Activated naive CD4-positive, alpha-beta T cell treated with anti-CD3 and anti-CD28 coated beads for 36 hours (primary cell): ENCODE measurements around the gene ST3GAL6. TPM values are rescaled to one million over a fixed set of nuclear protein-coding genes. Genes with fewer than 3 reads are reported as not detected.

Experiments used
- CTCF ChIA-PET: fragments of 350-600 bp; sonication (Branson Sonifier 250); formaldehyde crosslinking; loops from one replicate; lab custom pipeline; 2021; ENCODE audit warnings: antibody characterized with exemption; lab: Charles Lee
- DNase-seq: peaks from one replicate; pipeline ENCODE4 v3.0.0-alpha.2; 2020
- H3K27ac Mint-ChIP-seq: one replicate; pipeline ENCODE4 v1.8.0; 2021; ENCODE audit warnings: mild to moderate bottlenecking, mixed read lengths
- H3K27me3 Mint-ChIP-seq: one replicate; pipeline ENCODE4 v1.8.0; 2021; ENCODE audit warnings: low read depth, mixed read lengths
- H3K36me3 Mint-ChIP-seq: one replicate; pipeline ENCODE4 v1.8.0; 2021; ENCODE audit warnings: low read depth, mixed read lengths
- H3K4me1 Mint-ChIP-seq: one replicate; pipeline ENCODE4 v1.8.0; 2021; ENCODE audit warnings: low read depth, mixed read lengths
- H3K4me3 Mint-ChIP-seq: one replicate; pipeline ENCODE4 v1.8.0; 2021; ENCODE audit warnings: mild to moderate bottlenecking, moderate library complexity, mixed read lengths
- H3K9me3 Mint-ChIP-seq: one replicate; pipeline ENCODE4 v1.8.0; 2021; ENCODE audit warnings: mixed read lengths
- intact Hi-C: fragments of 100-400 bp; cut with micrococcal nuclease; formaldehyde crosslinking; loops from one replicate; pipeline ENCODE4 v1.15.1; 2023
- total RNA-seq, 2 experiments: library from RNA; stranded (reverse); gene quantifications; one replicate each; pipeline ENCODE4 v1.2.3, GENCODE V29; 2021

The ST3GAL6 gene
- total RNA-seq, 2 experiments from 2014 or later: not detected

DNA sequence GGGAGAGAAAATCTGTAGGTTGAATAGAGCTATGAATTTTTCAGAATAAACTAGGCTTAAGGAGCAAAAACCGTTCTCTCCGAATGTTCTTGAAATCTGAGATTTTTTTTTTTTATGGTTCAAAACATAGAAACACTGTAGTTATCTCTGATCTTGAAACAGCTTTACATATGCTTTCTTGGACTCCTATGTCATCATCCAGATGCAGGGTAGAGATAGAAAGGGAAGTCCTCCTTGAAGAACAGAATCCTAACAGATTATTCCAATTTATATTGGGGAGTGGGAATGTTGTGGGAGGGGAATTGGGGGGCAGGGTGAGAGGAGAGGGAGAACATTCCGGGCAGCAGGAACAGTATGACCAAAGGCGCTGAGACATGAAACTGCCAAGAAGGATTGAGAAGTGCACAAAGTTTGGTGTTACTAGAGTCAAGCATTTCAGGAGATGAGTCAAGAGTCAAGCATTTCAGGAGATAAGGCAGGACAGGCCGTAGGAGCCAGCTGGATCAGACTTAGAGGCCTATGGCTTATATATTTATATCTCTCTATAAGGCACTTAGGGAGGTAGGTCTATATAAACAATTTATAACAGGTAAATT is 21.9 kb upstream of the ST3GAL6 start:
- DNase-seq: no peak
- Mint-ChIP-seq H3K27me3 (peaks cover 10% of the 10 kb centered on the region), H3K4me1 (no peaks in the 10 kb centered on the region), H3K9me3 (no peaks in the 10 kb centered on the region), H3K36me3 (no peaks in the 10 kb centered on the region), H3K4me3 (no peak overlapping the region), H3K27ac (no peak overlapping the region)
- CTCF ChIA-PET: no interaction called here
- intact Hi-C loops: no loop called here

DNA sequence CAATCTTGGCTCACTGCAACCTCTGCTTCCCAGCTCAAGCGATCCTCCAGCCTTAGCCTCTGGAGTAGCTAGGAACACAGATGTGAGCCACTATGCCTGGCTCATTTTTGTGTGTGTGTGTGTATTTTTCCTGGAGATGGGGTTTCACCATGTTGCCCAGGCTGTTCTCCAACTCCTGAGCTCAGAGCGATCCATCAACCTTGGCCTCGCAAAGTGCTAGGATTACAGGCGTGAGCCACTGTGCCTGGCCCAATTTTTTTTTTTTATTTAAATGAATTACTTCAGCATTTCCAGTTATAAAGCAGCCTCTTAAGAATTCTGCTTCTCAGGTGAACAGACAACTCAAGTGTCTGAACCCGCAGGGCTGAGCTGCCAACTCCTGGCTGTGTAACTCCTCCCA is 20.1 kb upstream of the ST3GAL6 start:
- no peak for DNase-seq
- intact Hi-C loops: no loop called here
- Mint-ChIP-seq H3K27ac (no peak overlapping the region), H3K4me1 (no peaks in the 10 kb centered on the region), H3K27me3 (peaks cover 5% of the 10 kb centered on the region), H3K36me3 (no peaks in the 10 kb centered on the region), H3K9me3 (no peaks in the 10 kb centered on the region), H3K4me3 (no peak overlapping the region)
- CTCF ChIA-PET: no interaction called here

DNA sequence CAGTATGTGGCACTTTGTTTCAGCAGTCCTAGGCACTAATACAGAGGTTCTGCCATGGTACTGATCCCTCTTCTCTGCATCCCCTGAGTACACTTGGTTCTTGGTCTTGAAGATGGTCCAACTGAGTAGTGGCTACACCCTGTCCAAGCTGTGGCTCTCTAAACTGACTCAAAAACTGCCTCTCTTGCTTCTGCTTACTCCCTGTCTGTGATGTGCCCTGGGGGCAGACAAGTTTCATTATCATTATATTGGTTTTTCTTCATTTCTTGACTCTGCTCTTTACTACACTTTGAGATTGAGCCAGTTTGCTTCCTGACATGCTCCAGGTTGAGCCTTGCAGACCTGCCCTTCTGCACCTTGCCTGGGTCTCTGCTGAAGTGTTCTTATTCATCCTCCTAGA is 18.9 kb upstream of the ST3GAL6 start:
- Mint-ChIP-seq H3K9me3 (no peaks in the 10 kb centered on the region), H3K4me1 (no peaks in the 10 kb centered on the region), H3K27me3 (peaks cover 5% of the 10 kb centered on the region), H3K36me3 (no peaks in the 10 kb centered on the region), H3K4me3 (no peak overlapping the region), H3K27ac (no peak overlapping the region)
- no peak for DNase-seq
- CTCF ChIA-PET: no interaction called here
- intact Hi-C loops: no loop called here

DNA sequence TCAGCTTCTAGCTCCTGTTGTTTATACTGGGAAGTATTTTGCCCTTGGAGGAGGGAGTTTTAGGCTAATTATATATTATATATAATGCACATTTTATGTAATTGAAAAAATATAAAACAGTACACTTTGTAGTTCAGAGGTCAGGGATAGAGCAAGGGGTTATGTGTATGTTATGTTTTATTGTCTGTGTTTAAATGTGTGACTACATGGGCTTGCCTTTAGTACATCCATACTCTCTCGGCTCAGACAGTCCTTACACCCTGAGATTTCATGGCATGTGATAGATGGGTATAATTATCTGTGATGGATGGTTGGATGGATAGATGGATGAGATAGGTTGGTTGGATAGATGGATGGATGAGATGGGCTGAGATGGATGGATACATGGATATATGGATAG is 17.4 kb upstream of the ST3GAL6 start:
- H3K36me3 Mint-ChIP-seq: no peaks in the 10 kb centered on the region
- no peak for DNase-seq
- peaks cover 7% of the 10 kb centered on the region for H3K27me3 Mint-ChIP-seq
- H3K4me1 Mint-ChIP-seq: no peaks in the 10 kb centered on the region
- CTCF ChIA-PET: no interaction called here
- no peak overlapping the region for H3K4me3 Mint-ChIP-seq
- intact Hi-C loops: no loop called here
- H3K27ac Mint-ChIP-seq: no peak overlapping the region
- no peaks in the 10 kb centered on the region for H3K9me3 Mint-ChIP-seq

DNA sequence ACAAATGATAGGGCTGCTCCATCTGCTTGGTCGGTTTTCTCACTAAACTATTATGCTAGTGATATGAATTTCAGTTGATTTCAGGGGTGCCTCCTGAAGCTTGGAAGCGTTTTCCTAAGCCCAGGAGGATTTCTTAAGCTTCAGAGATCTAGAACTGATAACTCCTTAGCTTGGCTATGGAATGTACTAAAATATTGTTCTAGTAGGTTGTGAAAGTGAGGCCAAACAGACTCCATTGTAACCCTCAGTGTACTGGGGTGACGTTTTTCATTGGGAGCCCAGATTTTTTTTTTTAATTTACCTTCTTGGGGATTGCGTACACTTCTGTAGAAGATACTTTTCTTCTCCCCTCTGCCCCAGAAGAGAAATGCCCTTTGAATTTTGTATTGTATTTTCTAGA is 17.0 kb upstream of the ST3GAL6 start:
- H3K27me3 Mint-ChIP-seq: peaks cover 8% of the 10 kb centered on the region
- intact Hi-C loops: no loop called here
- no peak for DNase-seq
- CTCF ChIA-PET: no interaction called here
- no peaks in the 10 kb centered on the region for H3K36me3 Mint-ChIP-seq
- no peak overlapping the region for H3K27ac Mint-ChIP-seq
- no peaks in the 10 kb centered on the region for H3K4me1 Mint-ChIP-seq
- no peaks in the 10 kb centered on the region for H3K9me3 Mint-ChIP-seq
- H3K4me3 Mint-ChIP-seq: no peak overlapping the region

DNA sequence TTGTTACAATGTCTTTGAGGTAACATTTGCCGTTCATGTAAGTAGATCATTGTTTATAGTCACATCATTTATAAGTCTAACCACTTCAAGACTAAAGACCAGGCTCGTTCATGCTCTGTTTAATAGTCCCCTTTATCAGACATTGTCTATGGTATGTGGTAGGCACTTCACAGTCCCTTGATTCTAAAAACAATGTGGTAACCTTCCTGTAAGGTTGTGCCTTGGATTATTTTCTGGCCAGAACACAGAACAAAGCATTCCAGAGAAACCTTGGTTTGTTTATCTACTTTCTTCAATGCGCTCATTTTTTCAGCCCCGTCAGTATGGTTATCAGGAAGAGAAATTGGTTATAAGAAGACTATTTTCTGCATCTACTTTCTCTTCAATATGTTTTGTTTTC is 16.3 kb upstream of the ST3GAL6 start:
- H3K4me1 Mint-ChIP-seq: no peaks in the 10 kb centered on the region
- intact Hi-C loops: no loop called here
- no peak overlapping the region for H3K4me3 Mint-ChIP-seq
- DNase-seq: no peak
- H3K27me3 Mint-ChIP-seq: peaks cover 8% of the 10 kb centered on the region
- H3K36me3 Mint-ChIP-seq: no peaks in the 10 kb centered on the region
- H3K9me3 Mint-ChIP-seq: no peaks in the 10 kb centered on the region
- CTCF ChIA-PET: no interaction called here
- no peak overlapping the region for H3K27ac Mint-ChIP-seq

DNA sequence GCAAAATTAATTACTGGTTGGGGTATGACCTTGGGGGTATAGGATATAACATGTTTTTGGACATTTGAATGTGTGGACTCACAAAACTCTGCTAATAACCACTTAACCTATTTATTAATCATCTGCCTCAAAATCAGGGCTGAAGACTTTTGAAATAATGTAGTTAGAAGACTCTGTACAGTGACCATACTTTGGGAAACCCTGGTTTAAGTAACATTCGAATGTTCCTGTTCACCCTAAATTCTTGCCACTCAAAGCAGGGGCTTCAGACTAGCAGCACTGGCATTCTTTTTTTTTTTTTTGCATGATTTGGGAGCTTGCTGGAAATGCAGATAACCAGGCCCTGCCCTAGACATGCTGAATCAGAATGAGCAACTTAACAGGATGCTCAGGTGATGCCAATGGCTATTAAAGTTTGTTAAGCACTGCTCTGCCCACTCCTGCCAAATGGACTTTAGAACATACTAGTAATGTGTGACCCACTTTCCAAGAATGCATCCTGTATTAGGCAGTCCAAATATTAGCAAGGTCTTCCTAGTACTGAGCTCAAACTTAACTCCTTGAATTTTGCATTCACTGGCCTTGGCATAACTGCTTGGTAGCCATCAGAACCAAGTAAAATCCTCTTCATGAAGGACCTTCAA is 12.7 kb upstream of the ST3GAL6 start:
- no peak overlapping the region for H3K4me3 Mint-ChIP-seq
- CTCF ChIA-PET: no interaction called here
- no peak for DNase-seq
- H3K9me3 Mint-ChIP-seq: no peaks in the 10 kb centered on the region
- H3K4me1 Mint-ChIP-seq: no peaks in the 10 kb centered on the region
- H3K27me3 Mint-ChIP-seq: peaks cover 10% of the 10 kb centered on the region
- intact Hi-C loops: no loop called here
- H3K27ac Mint-ChIP-seq: no peak overlapping the region
- H3K36me3 Mint-ChIP-seq: no peaks in the 10 kb centered on the region

DNA sequence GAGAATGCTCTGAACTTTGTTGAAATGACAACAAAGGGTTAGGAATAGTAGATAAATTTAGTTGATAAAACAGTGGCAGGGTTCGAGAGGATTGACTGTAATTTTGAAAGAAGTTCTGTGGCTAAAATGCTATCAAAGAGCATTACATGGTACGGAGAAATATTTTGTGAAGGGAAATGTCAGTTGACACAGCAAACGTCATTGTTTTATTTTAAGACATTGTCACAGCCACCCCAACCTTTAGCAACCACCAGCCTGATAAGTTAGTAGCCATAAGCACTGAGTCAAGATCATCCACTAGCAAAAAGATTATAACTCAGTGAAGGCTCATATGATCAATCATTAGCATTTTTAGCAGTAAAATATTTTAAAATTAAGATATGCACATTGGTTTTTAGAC is 8.7 kb upstream of the ST3GAL6 start:
- intact Hi-C loops: no loop called here

DNA sequence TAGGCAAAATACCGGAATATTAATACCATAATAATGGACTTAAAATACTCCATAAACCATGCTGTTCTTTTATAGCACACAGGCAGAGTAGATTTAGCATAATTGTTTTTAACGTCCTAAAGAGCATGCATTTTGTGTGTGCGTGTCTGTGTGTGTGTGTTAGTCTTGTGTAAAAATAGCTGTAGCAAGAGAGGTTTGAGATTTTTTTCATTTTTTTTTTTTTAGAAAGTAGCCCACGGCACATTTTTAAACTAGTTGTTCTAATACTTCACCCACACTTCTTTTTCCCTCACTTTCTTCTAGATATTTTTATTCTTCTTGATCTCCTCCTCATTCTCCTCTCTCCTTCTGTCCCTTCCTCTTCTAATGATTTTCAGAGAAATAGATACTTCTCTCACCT is 7.5 kb upstream of the ST3GAL6 start:
- Mint-ChIP-seq H3K4me3 (no peak overlapping the region), H3K4me1 (no peaks in the 10 kb centered on the region), H3K9me3 (no peaks in the 10 kb centered on the region), H3K27me3 (peaks cover 9% of the 10 kb centered on the region), H3K36me3 (no peaks in the 10 kb centered on the region), H3K27ac (no peak overlapping the region)
- intact Hi-C loops: no loop called here
- DNase-seq: no peak
- CTCF ChIA-PET: no interaction called here

More for the DNA sequence above, 8.7 kb upstream of the ST3GAL6 start:
- Mint-ChIP-seq H3K4me3 (no peak overlapping the region), H3K9me3 (no peaks in the 10 kb centered on the region), H3K4me1 (no peaks in the 10 kb centered on the region), H3K27ac (no peak overlapping the region), H3K27me3 (peaks cover 7% of the 10 kb centered on the region), H3K36me3 (no peaks in the 10 kb centered on the region)
- CTCF ChIA-PET: no interaction called here
- DNase-seq: no peak

DNA sequence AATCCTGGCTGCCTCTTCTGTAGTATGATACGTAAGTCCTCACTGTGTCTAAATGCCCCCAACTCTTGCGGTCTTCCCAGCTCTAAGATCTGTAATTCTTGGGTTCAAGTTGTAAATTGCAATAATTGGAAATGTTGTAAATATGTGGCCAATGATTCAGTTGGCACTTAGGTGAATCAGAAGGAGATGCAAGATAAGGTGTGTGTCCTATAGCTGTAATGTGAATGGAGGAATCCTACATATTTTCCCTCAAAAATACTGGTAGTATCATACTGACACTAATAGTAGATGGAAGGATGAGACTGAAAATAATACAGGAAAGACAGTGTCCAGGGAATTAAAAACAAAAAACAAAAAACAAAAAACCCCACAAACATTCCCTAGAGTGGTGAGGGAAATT is 3.5 kb upstream of the ST3GAL6 start:
- Mint-ChIP-seq H3K4me1 (no peaks in the 10 kb centered on the region), H3K9me3 (no peaks in the 10 kb centered on the region), H3K4me3 (no peak overlapping the region), H3K27ac (no peak overlapping the region), H3K36me3 (no peaks in the 10 kb centered on the region), H3K27me3 (peaks cover 13% of the 10 kb centered on the region)
- intact Hi-C loops: no loop called here
- no peak for DNase-seq
- CTCF ChIA-PET: no interaction called here

DNA sequence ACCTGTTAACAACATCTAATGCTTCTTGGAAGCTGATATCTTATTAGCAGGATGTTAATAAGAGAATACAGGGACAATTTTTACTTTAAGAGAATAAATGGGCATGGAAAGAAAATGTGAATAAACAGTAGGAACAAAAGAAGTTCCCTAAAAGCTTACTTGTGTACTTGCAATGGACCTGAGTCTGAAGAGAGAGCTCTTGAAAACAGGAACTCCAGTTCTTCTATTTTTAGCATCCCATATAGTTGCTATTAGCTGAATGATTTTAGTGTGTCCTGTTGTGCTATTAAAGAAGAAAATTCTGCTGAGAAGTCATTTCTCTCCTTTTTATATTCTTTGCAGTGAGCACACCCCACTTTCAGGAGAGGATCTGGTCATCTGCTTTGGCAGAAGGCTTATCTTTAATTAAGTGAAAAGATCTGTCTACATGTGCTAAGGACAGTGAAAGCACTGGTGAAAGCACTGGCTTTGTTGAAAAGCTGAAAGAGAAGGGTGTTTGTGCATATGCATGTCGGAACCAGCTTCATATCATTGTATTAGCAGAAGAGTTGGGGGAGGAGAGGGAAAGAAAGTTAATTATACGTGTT is 1.4 kb upstream of the ST3GAL6 start:
- H3K27ac Mint-ChIP-seq: no peak overlapping the region
- no peak overlapping the region for H3K4me3 Mint-ChIP-seq
- peaks cover 13% of the 10 kb centered on the region for H3K27me3 Mint-ChIP-seq
- no peaks in the 10 kb centered on the region for H3K36me3 Mint-ChIP-seq
- CTCF ChIA-PET: interaction anchor here (0.6 to 0.8 kb wide), 2 partner anchors 53 to 166 kb away, joined by 4 to 5 read pairs; no protein-coding TSS in a partner anchor
- no peak for DNase-seq
- intact Hi-C loops: no loop called here
- H3K9me3 Mint-ChIP-seq: no peaks in the 10 kb centered on the region
- H3K4me1 Mint-ChIP-seq: no peaks in the 10 kb centered on the region

DNA sequence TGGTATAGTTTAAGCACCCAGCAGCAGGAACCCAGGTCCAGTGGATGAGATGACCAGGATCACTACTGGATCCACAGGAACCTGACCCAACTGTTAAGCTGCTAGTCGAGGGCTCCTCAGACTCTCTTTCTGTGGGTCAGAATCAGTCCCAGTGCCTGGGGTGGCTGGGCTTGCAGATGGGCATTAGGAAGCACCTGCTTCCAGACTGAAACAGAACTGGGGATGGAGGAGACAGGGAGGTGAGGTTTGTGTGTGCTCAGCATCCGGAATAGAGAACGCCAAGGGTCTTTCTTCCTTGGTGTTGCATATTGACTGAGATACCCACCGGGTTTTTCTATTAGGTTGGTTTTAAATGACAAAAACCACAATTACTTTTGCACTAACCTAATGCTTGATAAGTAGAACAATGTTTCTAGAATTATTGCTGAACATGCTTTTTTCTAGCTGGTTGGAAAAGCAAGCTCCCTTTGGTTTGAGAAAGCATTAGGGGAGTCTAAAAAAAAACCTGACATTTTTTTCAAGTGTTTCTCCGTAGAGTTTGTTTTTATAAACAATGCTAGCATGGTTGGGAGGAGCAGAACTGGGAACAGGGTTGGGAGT is 779 bp downstream of the ST3GAL6 start:
- Mint-ChIP-seq H3K36me3 (no peaks in the 10 kb centered on the region), H3K4me3 (no peak overlapping the region), H3K9me3 (no peaks in the 10 kb centered on the region), H3K27ac (no peak overlapping the region), H3K4me1 (no peaks in the 10 kb centered on the region), H3K27me3 (peaks cover 13% of the 10 kb centered on the region)
- CTCF ChIA-PET: interaction anchor here (0.6 kb wide), 1 partner anchor 38 kb away, joined by 3 read pairs; no protein-coding TSS in a partner anchor
- DNase-seq: no peak
- intact Hi-C loops: no loop called here

DNA sequence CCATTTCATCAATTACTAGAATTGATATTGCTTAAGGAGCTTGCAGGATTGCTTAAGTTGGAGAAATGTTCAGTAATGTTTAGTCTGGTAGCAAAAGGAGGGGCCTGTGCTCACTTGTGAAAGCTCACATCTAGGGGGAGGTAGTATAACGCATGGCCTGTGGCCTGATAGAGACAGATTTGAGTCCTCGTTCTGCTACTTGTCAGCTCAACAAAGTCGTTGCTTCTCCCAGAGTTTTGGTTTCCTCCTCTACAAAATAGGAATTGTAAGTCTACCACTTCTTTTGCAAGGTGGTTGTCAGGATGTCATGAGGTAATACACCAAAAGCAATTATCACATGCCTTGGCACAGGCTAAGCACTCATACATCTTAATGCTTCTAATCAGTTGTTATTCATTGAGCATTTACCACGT is 1.3 kb downstream of the ST3GAL6 start:
- H3K9me3 Mint-ChIP-seq: no peaks in the 10 kb centered on the region
- CTCF ChIA-PET: interaction anchor here (0.6 kb wide), 1 partner anchor 38 kb away, joined by 3 read pairs; no protein-coding TSS in a partner anchor
- H3K27me3 Mint-ChIP-seq: peaks cover 11% of the 10 kb centered on the region
- DNase-seq: no peak
- intact Hi-C loops: no loop called here
- H3K4me1 Mint-ChIP-seq: no peaks in the 10 kb centered on the region
- H3K27ac Mint-ChIP-seq: no peak overlapping the region
- no peaks in the 10 kb centered on the region for H3K36me3 Mint-ChIP-seq
- H3K4me3 Mint-ChIP-seq: no peak overlapping the region
